Measurements from ENCODE around the gene DDR1. TPM values are rescaled to one million over a fixed set of nuclear protein-coding genes. Genes with fewer than 3 reads are reported as not detected.

Gene DDR1
- total RNA-seq, 1 donor from 2014 or later: 128 TPM

- no peak overlapping the region for H3K4me3 ChIP-seq (ENCODE audit: low read depth, low read length)
- no peak for TF ChIP-seq CTCF (conservative IDR thresholded peaks at IDR 0.05; ENCODE audit: low read depth, low read length)
- no peak for DNase-seq (ENCODE audit: low read depth)
These were observed 59.7 kb downstream of the DDR1 start for GRCh38 chr6:30944051-30944450.

- H3K4me3 ChIP-seq (ENCODE audit: low read depth, low read length): no peak overlapping the region
- no peak for DNase-seq (ENCODE audit: low read depth)
- TF ChIP-seq CTCF (conservative IDR thresholded peaks at IDR 0.05; ENCODE audit: low read depth, low read length): no peak
These were observed 61.0 kb downstream of the DDR1 start for GRCh38 chr6:30945281-30945680.

GRCh38 chr6:30947231-30947630, 62.9 kb downstream of the DDR1 start:
- DNase-seq (ENCODE audit: low read depth): no peak
- no peak for TF ChIP-seq CTCF (conservative IDR thresholded peaks at IDR 0.05; ENCODE audit: low read depth, low read length)
- no peak overlapping the region for H3K4me3 ChIP-seq (ENCODE audit: low read depth, low read length)

- TF ChIP-seq CTCF (conservative IDR thresholded peaks at IDR 0.05; ENCODE audit: low read depth, low read length): no peak
- no peak for DNase-seq (ENCODE audit: low read depth)
- H3K4me3 ChIP-seq (ENCODE audit: low read depth, low read length): no peak overlapping the region
These were observed 64.5 kb downstream of the DDR1 start for GRCh38 chr6:30948811-30949210.

Other genes starting within 250 kb of the DDR1 start
- gene C6orf136, start 237.4 kb upstream of the DDR1 start, total RNA-seq: 4.6 and 10.5 TPM in 2 replicates
- gene DHX16, start 211.5 kb upstream of the DDR1 start, total RNA-seq: 41.5 and 52.0 TPM in 2 replicates
- gene PPP1R18, start 197.9 kb upstream of the DDR1 start, total RNA-seq: 66.5 and 77.3 TPM in 2 replicates
- 20.4 and 22.5 TPM in 2 replicates for gene NRM, start 193.5 kb upstream of the DDR1 start, total RNA-seq
- 11.4 and 20.7 TPM in 2 replicates for gene MDC1, start 167.2 kb upstream of the DDR1 start, total RNA-seq
- gene TUBB, start 164.2 kb upstream of the DDR1 start, total RNA-seq: 1,157 and 1,940 TPM in 2 replicates
- 91.7 and 100 TPM in 2 replicates for gene FLOT1, start 141.8 kb upstream of the DDR1 start, total RNA-seq
- gene IER3, start 140.0 kb upstream of the DDR1 start, total RNA-seq: 336 and 354 TPM in 2 replicates
- gene GTF2H4, start 23.7 kb downstream of the DDR1 start, total RNA-seq: 15.0 and 19.1 TPM in 2 replicates
- gene VARS2, start 29.7 kb downstream of the DDR1 start, total RNA-seq: 28.1 and 48.5 TPM in 2 replicates
- 8.2 and 8.7 TPM in 2 replicates for gene SFTA2, start 47.7 kb downstream of the DDR1 start, total RNA-seq
- gene MUCL3, start 56.5 kb downstream of the DDR1 start, total RNA-seq: under 0.01 and 0.07 TPM in 2 replicates
- not detected in 2 replicates for gene MUC21, start 99.2 kb downstream of the DDR1 start, total RNA-seq
- 0.06 TPM in 1 of 2 replicates, not detected in the other for gene MUC22, start 126.0 kb downstream of the DDR1 start, total RNA-seq
- gene C6orf15, start 228.1 kb downstream of the DDR1 start, total RNA-seq: 0.29 and 0.43 TPM in 2 replicates
- gene PSORS1C1, start 230.3 kb downstream of the DDR1 start, total RNA-seq: 1.1 and 2.8 TPM in 2 replicates
- not detected in 2 replicates for gene CDSN, start 235.9 kb downstream of the DDR1 start, total RNA-seq

Measured in epithelial cell of proximal tubule (primary cell).